ENCODE data around the gene RANBP3.
A peak's percentile ranks its signal among the peaks of the same experiment; 100 is the strongest.
"Not testable (repeated sequence)": the region's sequence is repeated elsewhere in the genome, so short reads cannot be mapped to it uniquely, and the experiment has no call there.

The RANBP3 gene

GRCh38 chr19:6006896-6007295 lies 29.0 kb upstream of the RANBP3 start:
- no peak for DNase-seq

- not testable (repeated sequence) for DNase-seq
Measured at GRCh38 chr19:6006070-6006446, 28.1 kb upstream of the RANBP3 start.

- no peak for DNase-seq
Measured at GRCh38 chr19:6005321-6006069, 27.6 kb upstream of the RANBP3 start.

- DNase-seq, result no peak
Measured at GRCh38 chr19:6003976-6004375, 26.0 kb upstream of the RANBP3 start.

GRCh38 chr19:6002591-6002990 lies 24.7 kb upstream of the RANBP3 start:
- DNase-seq, result no peak

- no peak for DNase-seq
Measured at GRCh38 chr19:6000228-6000847, 22.4 kb upstream of the RANBP3 start.

- no peak for DNase-seq
Measured at GRCh38 chr19:5999693-6000092, 21.8 kb upstream of the RANBP3 start.

GRCh38 chr19:5997371-5997770 lies 19.4 kb upstream of the RANBP3 start:
- no peak for DNase-seq

- no peak for DNase-seq
Measured at GRCh38 chr19:5996623-5997320, 18.8 kb upstream of the RANBP3 start.

- no peak for DNase-seq
Measured at GRCh38 chr19:5996102-5996501, 18.2 kb upstream of the RANBP3 start.

GRCh38 chr19:5995606-5996005 lies 17.7 kb upstream of the RANBP3 start:
- no peak for DNase-seq

- DNase-seq, result no peak
Measured at GRCh38 chr19:5994405-5995165, 16.6 kb upstream of the RANBP3 start.

GRCh38 chr19:5993648-5994358 lies 15.9 kb upstream of the RANBP3 start:
- no peak for DNase-seq

- DNase-seq, result no peak
Measured at GRCh38 chr19:5993201-5993600, 15.3 kb upstream of the RANBP3 start.

- DNase-seq, result no peak
Measured at GRCh38 chr19:5992756-5993155, 14.8 kb upstream of the RANBP3 start.

GRCh38 chr19:5991244-5991838 lies 13.4 kb upstream of the RANBP3 start:
- no peak for DNase-seq

GRCh38 chr19:5990289-5990797 lies 12.4 kb upstream of the RANBP3 start:
- no peak for DNase-seq

- DNase-seq, result no peak
Measured at GRCh38 chr19:5989388-5990074, 11.6 kb upstream of the RANBP3 start.

- DNase-seq, result no peak
Measured at GRCh38 chr19:5988517-5989387, 10.8 kb upstream of the RANBP3 start.

GRCh38 chr19:5987077-5987818 lies 9.3 kb upstream of the RANBP3 start:
- peak; percentile 47 for DNase-seq
